Measurements from ENCODE around the gene AXIN1. TPM values are rescaled to one million over a fixed set of nuclear protein-coding genes. Genes with fewer than 3 reads are reported as not detected.

Gene AXIN1
- total and polyA plus RNA-seq, 2 of the 8 experiments (the other 6 are each of a cell fraction or from before 2014, with no cell fraction given) = 12.5 to 41.9 TPM

- Histone ChIP-seq H3K56ac (replicated peaks; ENCODE audit: insufficient read length, low read depth, low read length) (no peak within 1 kb of the TSS), H3K23ac (ENCODE audit: insufficient read length) (no peak within 1 kb of the TSS), H4K5ac (ENCODE audit: insufficient read length, low read depth, low read length) (no peak within 1 kb of the TSS), H3K9me3 (ENCODE audit: insufficient read depth in 2 of 2, low read depth in 1 of 2, low read length in 1 of 2) (peaks cover 0 to 5% of the 10 kb centered on the region in 2 experiments; a peak in 1 of 4 replicates), H3K14ac (ENCODE audit: insufficient read length) (no peak within 1 kb of the TSS), H3K9ac (replicated peaks in 1 of 4; ENCODE audit: extremely low read depth in 1 of 4, low read depth in 3 of 4, low read length in 3 of 4) (no peak within 1 kb of the TSS), H4K20me1 (replicated peaks in 1 of 2; ENCODE audit: control insufficient read depth in 1 of 2, insufficient read depth in 2 of 2, low read length in 2 of 2) (peaks cover 0 to 2% of the 10 kb centered on the region in 2 experiments), H3K4me1 (replicated peaks in 1 of 4; ENCODE audit: control insufficient read depth in 3 of 4, insufficient read depth in 4 of 4, low read length in 3 of 4) (peaks cover 0 to 3% (median 0%) of the 10 kb centered on the region in 4 experiments; a peak in 3 of 7 replicates), H3K36me3 (ENCODE audit: control insufficient read depth in 2 of 4, insufficient read depth in 4 of 4, low read length in 3 of 4) (peaks cover 2 to 8% (median 4%) of the 10 kb centered on the region in 4 experiments; a peak in 5 of 8 replicates), H3K4me2 (ENCODE audit: insufficient read depth in 1 of 2, low read depth in 2 of 2, low read length in 2 of 2) (no peak within 1 kb of the TSS), H3K79me1 (ENCODE audit: low read depth, low read length) (no peaks in the 10 kb centered on the region), H2AFZ (ENCODE audit: low read length) (no peak within 1 kb of the TSS), H2BK5ac (ENCODE audit: low read depth, low read length) (no peak within 1 kb of the TSS), H2BK15ac (ENCODE audit: low read length) (no peak within 1 kb of the TSS), H4K8ac (ENCODE audit: extremely low read depth, insufficient read depth, low read length) (no peak within 1 kb of the TSS), H2BK20ac (ENCODE audit: low read length) (no peak within 1 kb of the TSS), H3K18ac (ENCODE audit: extremely low read depth, low read length) (no peak within 1 kb of the TSS), H3K27ac (ENCODE audit: low read depth, low read length) (no peak within 1 kb of the TSS), H3K4ac (replicated peaks; ENCODE audit: insufficient read length, low read depth, low read length) (no peak within 1 kb of the TSS), H2BK120ac (replicated peaks; ENCODE audit: low read depth, low read length) (no peak within 1 kb of the TSS), H3K23me2 (ENCODE audit: low read depth, low read length) (peaks cover 6% of the 10 kb centered on the region; the same call in 1 of the 2 replicates), H4K91ac (replicated peaks; ENCODE audit: insufficient read length, low read length) (no peak within 1 kb of the TSS), H3K79me2 (ENCODE audit: control insufficient read depth in 1 of 2, insufficient read depth in 2 of 2, low read length in 2 of 2) (no peaks in the 10 kb centered on the region), H3K4me3 (ENCODE audit: extremely low read depth in 1 of 4, insufficient read depth in 2 of 4, low read depth in 3 of 4, low read length in 4 of 4) (no peak within 1 kb of the TSS), H2BK12ac (ENCODE audit: low read depth, low read length) (no peak within 1 kb of the TSS), H3K27me3 (replicated peaks in 1 of 4; ENCODE audit: control insufficient read depth in 3 of 4, extremely low read depth in 1 of 4, insufficient read depth in 3 of 4, low read length in 3 of 4) (peaks cover 10 to 27% (median 22%) of the 10 kb centered on the region in 4 experiments), H2AK5ac (ENCODE audit: low read depth, low read length) (no peak within 1 kb of the TSS)
- 87% methylated on average over 18 of the region's 25 CpGs; no CpG with 5 or more reads in 1 of the 2 experiments for WGBS, 2 experiments (ENCODE audit: extremely low coverage in 1 of 2, insufficient coverage in 1 of 2, insufficient read length in 1 of 2, insufficient replicate concordance in 2 of 2, low coverage in 1 of 2, low lambda C conversion rate in 2 of 2, missing lambda C conversion rate in 1 of 2)
- FAIRE-seq (no peak), DNase-seq (ENCODE audit: low read depth in 1 of 2, low spot score in 2 of 2) (no peak)
- CTCF ChIA-PET (ENCODE audit: partially characterized antibody) = no interaction called here
- POLR2A ChIA-PET (ENCODE audit: partially characterized antibody) = interaction anchor here (0.6 to 3.3 kb wide), 3 partner anchors 14 to 90 kb away, joined by 3 to 13 read pairs (median 3); no protein-coding TSS in a partner anchor
- TF ChIP-seq SIN3A (conservative IDR thresholded peaks at IDR 0.05 in 1 of 2, IDR thresholded peaks at IDR 0.05 in 1 of 2; ENCODE audit: low read depth in 1 of 2, low read length in 2 of 2) (no peak), CTBP2 (IDR thresholded peaks at IDR 0.05; ENCODE audit: borderline replicate concordance, insufficient read depth, insufficient read length, low read length) (no peak), YY1 (IDR thresholded peaks at IDR 0.05; ENCODE audit: low read depth, low read length) (no peak)
These were observed 69.3 kb downstream of the AXIN1 start, which contains the start of gene PDIA2 for GRCh38 chr16:283033-283805. PDIA2 (plus strand) TSS chr16:283164; CDS start chr16:283170, 6 bp downstream.
